ENCODE measurements around the gene PCDHB15.

The PCDHB15 gene

GRCh38 chr5:141250576-141250975 lies 5.4 kb downstream of the PCDHB15 start:
- DNase-seq, result no peak

- no peak for DNase-seq
Observed at GRCh38 chr5:141258464-141258863, 13.3 kb downstream of the PCDHB15 start.

GRCh38 chr5:141258948-141259347 lies 13.8 kb downstream of the PCDHB15 start:
- DNase-seq, result no peak

- DNase-seq, result no peak
Observed at GRCh38 chr5:141260458-141261237, 15.5 kb downstream of the PCDHB15 start.

GRCh38 chr5:141261238-141261546 lies 16.0 kb downstream of the PCDHB15 start:
- no peak for DNase-seq

- no peak for DNase-seq
Observed at GRCh38 chr5:141269195-141269594, 24.0 kb downstream of the PCDHB15 start.

GRCh38 chr5:141272906-141273305 lies 27.7 kb downstream of the PCDHB15 start:
- DNase-seq, result no peak

GRCh38 chr5:141298376-141298775 lies 53.2 kb downstream of the PCDHB15 start:
- no peak for DNase-seq
